Heart left ventricle (tissue), 16 donors: ENCODE data around the gene INHA. TPM values are rescaled to one million over a fixed set of nuclear protein-coding genes. Genes with fewer than 3 reads are reported as not detected.

Experiments
- ATAC-seq, 4 donors: fragments of 200-7000 bp; cut with Tn5 transposase; one replicate each; pipeline ENCODE4 v1.9.1; 2020 to 2022; ENCODE audit warnings: moderate library complexity in 4 of 4, mild to moderate bottlenecking in 3 of 4, moderate number of reproducible peaks in 1 of 4
- DNase-seq, 5 donors: peaks; one replicate each; pipeline ENCODE4 v3.0.0-alpha.2; 2020
- H3K27ac ChIP-seq, 12 donors: fragments of 200-600 bp; sonication (generic) in 4 of 12; one replicate each; pipeline versions ENCODE4 v1.5.0 to v1.8.0; 2016 to 2022; ENCODE audit warnings: mild to moderate bottlenecking in 2 of 12
- H3K27me3 ChIP-seq, 9 donors: fragments of 200-600 bp; sonication (generic) in 2 of 9; one replicate each; pipeline versions ENCODE4 v1.5.1 to v1.8.0; 2016 to 2022; ENCODE audit warnings: mild to moderate bottlenecking in 3 of 9
- H3K36me3 ChIP-seq, 9 donors: fragments of 200-600 bp; sonication (generic) in 2 of 9; one replicate each; pipeline versions ENCODE4 v1.5.0 to v1.8.0; 2018 to 2022; ENCODE audit warnings: mild to moderate bottlenecking in 2 of 9
- H3K4me1 ChIP-seq, 12 donors: fragments of 200-600 bp; sonication (generic) in 4 of 12; one replicate each; pipeline versions ENCODE4 v1.5.0 to v1.8.0; 2016 to 2022; ENCODE audit warnings: mild to moderate bottlenecking in 3 of 12
- H3K4me3 ChIP-seq, 12 donors: fragments of 200-600 bp; sonication (generic) in 4 of 12; one replicate each; pipeline versions ENCODE4 v1.5.0 to v1.8.0; 2017 to 2022; ENCODE audit warnings: mild to moderate bottlenecking in 9 of 12, moderate library complexity in 4 of 12
- H3K9me3 ChIP-seq, 12 donors: fragments of 200-600 bp; sonication (generic) in 4 of 12; one replicate each; pipeline versions ENCODE4 v1.5.0 to v1.8.0; 2016 to 2022; ENCODE audit warnings: mild to moderate bottlenecking in 1 of 12
- POLR2A ChIP-seq, 2 donors: fragments of 450-650 bp; IDR thresholded peaks; one replicate each; pipeline ENCODE4 v1.6.1; 2017; ENCODE audit warnings: antibody characterized with exemption in 2 of 2, mild to moderate bottlenecking in 2 of 2, moderate library complexity in 2 of 2
- WGBS, 4 donors: extraction: QIAGEN DNeasy Blood & Tissue Kit in 2 of 4; methylation state at CpG; one replicate each; pipeline versions ENCODE4 v1.1.5 to v1.1.7; 2013 to 2018; 5-methylcytosine and 5-hydroxymethylcytosine counted together
- intact Hi-C, 10 donors: fragments of 100-400 bp; cut with DNase I; formaldehyde crosslinking; loops; one replicate each; pipeline versions ENCODE4 v1.11.1 to v1.14.2; 2022
- polyA plus RNA-seq, 2 donors: library from polyadenylated mRNA; stranded (reverse); fragments of 200-250 nt; gene quantifications; one replicate each; pipeline ENCODE4 v1.2.3, GENCODE V29; 2013
- total RNA-seq, 9 donors: library from RNA; depleted of rRNA in 2 of 9; stranded (reverse); fragments of >200 nt in 2 of 9; fragmentation: NEBNext Ultra II Directional in 3 of 9; extraction: Animal tissue kit (Norgen Biotek cat#: 25700) in 3 of 9; gene quantifications; one replicate each; pipeline versions ENCODE4 v1.1.0 to v1.2.4, GENCODE V29; 2016 to 2023
- TF ChIP-seq, protein P1 (sequence below), 12 donors: fragments of 200-600 bp; sonication (generic) in 4 of 12; IDR thresholded peaks; one replicate each; pipeline versions ENCODE4 v1.5.0 to v1.8.0; 2018 to 2022; ENCODE audit warnings: antibody characterized with exemption in 12 of 12, mild to moderate bottlenecking in 5 of 12
- donor health status: ischemic (EF 13 %, LVEDD 7.1; RV severe dilation, severe dysfunction).
- donor health status: healthy with polysubstance abuse.
- donor health status: DM: no; HTN: yes; CAD: no.
- donor health status: DM: no; HTN: no; CAD: no.
- donor health status: ischemic (EF 25% LVEDD 6.9; RV normal size, moderate dysfunction).
- donor health status: ischemic (EF 25% LVEDD 5.7; RV mildly dilated, moderate dysfunction).
- donor health status: healthy.
- donor health status: DM: yes; HTN: yes; CAD: no.
- donor health status: ischemic (EF 35%, LVEDD 5.7; RV mildly dilated, moderate dysfunction).
- donor health status: nonischemic (EF 11% LVEDD 7.7; RV severe dilation, severe dysfunction).
- donor health status: DM: yes; HTN: yes; CAD: no.
- donor health status: PGD.
- donor health status: ischemic (EF 29% LVEDD 5.4; RV normal size, mild dysfunction).
- donor health status: nonischemic (EF 23%, LVEDD 6.1; RV moderate dilation, normal function).

INHA gene
- total and polyA plus RNA-seq, 11 donors = 0.52 to 14.2 (median 1.9) TPM

- Histone ChIP-seq H3K36me3 (peaks cover 0 to 10% (median 0%) of the 10 kb centered on the region in 9 donors), H3K9me3 (no peaks in the 10 kb centered on the region), H3K4me3 (no peak overlapping the region), H3K4me1 (peaks cover 0 to 33% (median 10%) of the 10 kb centered on the region in 12 donors), H3K27ac (peak overlapping the region in 3 of 12 donors; percentile 90 to 96 (median 93)), H3K27me3 (peaks cover 0 to 43% (median 0%) of the 10 kb centered on the region in 9 donors)
- no peak for DNase-seq
- WGBS, 4 donors = 73 to 83% (median 76%) methylated on average over 5 of the region's 5 CpGs
- intact Hi-C loops = loop anchor here in 2 of 10 donors (5.0 kb wide), 2 partner anchors 54 to 59 kb away; partner anchors contain the start of gene SLC4A3 (in 1 of the 2)
- no peak for TF ChIP-seq POLR2A (IDR thresholded peaks at IDR 0.05)
- TF ChIP-seq, protein P1, sequence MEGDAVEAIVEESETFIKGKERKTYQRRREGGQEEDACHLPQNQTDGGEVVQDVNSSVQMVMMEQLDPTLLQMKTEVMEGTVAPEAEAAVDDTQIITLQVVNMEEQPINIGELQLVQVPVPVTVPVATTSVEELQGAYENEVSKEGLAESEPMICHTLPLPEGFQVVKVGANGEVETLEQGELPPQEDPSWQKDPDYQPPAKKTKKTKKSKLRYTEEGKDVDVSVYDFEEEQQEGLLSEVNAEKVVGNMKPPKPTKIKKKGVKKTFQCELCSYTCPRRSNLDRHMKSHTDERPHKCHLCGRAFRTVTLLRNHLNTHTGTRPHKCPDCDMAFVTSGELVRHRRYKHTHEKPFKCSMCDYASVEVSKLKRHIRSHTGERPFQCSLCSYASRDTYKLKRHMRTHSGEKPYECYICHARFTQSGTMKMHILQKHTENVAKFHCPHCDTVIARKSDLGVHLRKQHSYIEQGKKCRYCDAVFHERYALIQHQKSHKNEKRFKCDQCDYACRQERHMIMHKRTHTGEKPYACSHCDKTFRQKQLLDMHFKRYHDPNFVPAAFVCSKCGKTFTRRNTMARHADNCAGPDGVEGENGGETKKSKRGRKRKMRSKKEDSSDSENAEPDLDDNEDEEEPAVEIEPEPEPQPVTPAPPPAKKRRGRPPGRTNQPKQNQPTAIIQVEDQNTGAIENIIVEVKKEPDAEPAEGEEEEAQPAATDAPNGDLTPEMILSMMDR (IDR thresholded peaks at IDR 0.05) = no peak
- ATAC-seq = no peak
Observed at GRCh38 chr2:219573166-219573565, 1.1 kb downstream of the INHA start.

- DNase-seq (peak in 2 of 5 donors; percentile 8 to 50), ATAC-seq (no peak)
- peaks cover 0 to 28% (median 9%) of the 10 kb centered on the region in 12 donors for H3K4me1 ChIP-seq
- WGBS, 4 donors = 78 to 88% (median 81%) methylated on average over 15 to 22 of the region's 22 CpGs
- TF ChIP-seq, protein P1 (IDR thresholded peaks at IDR 0.05) = no peak
- TF ChIP-seq POLR2A (IDR thresholded peaks at IDR 0.05) = no peak
- no peaks in the 10 kb centered on the region for H3K9me3 ChIP-seq
- H3K4me3 ChIP-seq = no peak overlapping the region
- no peaks in the 10 kb centered on the region for H3K36me3 ChIP-seq
- peak overlapping the region in 1 of 12 donors; percentile 33 for H3K27ac ChIP-seq
- peaks cover 0 to 39% (median 0%) of the 10 kb centered on the region in 9 donors for H3K27me3 ChIP-seq
- intact Hi-C loops = loop anchor here in 2 of 10 donors (5.0 kb wide), 2 partner anchors 53 to 58 kb away; partner anchors contain the start of gene SLC4A3 (in 1 of the 2)
Observed at GRCh38 chr2:219574484-219575311, 2.6 kb downstream of the INHA start.

- Histone ChIP-seq H3K4me1 (peaks cover 0 to 19% (median 2%) of the 10 kb centered on the region in 12 donors), H3K4me3 (no peak overlapping the region), H3K27ac (no peak overlapping the region), H3K36me3 (no peaks in the 10 kb centered on the region), H3K27me3 (peaks cover 0 to 30% (median 0%) of the 10 kb centered on the region in 9 donors), H3K9me3 (no peaks in the 10 kb centered on the region)
- TF ChIP-seq POLR2A (IDR thresholded peaks at IDR 0.05) = no peak
- TF ChIP-seq, protein P1 (IDR thresholded peaks at IDR 0.05) = no peak
- intact Hi-C loops = no loop called here
- ATAC-seq (no peak), DNase-seq (no peak)
- 78 to 85% (median 81%) methylated on average over 5 to 6 of the region's 6 CpGs for WGBS, 4 donors
Observed at GRCh38 chr2:219575566-219576504, 3.7 kb downstream of the INHA start.
